NCI-H748 (cell line): ENCODE measurements around the gene DLGAP5.
A peak's percentile ranks its signal among the peaks of the same experiment; 100 is the strongest.

Experiments used
- DNase-seq: peaks from one replicate; lab custom pipeline; 2025; ENCODE audit not compliant: unreplicated experiment; lab: John Stamatoyannopoulos, UW

DLGAP5 gene

DNA sequence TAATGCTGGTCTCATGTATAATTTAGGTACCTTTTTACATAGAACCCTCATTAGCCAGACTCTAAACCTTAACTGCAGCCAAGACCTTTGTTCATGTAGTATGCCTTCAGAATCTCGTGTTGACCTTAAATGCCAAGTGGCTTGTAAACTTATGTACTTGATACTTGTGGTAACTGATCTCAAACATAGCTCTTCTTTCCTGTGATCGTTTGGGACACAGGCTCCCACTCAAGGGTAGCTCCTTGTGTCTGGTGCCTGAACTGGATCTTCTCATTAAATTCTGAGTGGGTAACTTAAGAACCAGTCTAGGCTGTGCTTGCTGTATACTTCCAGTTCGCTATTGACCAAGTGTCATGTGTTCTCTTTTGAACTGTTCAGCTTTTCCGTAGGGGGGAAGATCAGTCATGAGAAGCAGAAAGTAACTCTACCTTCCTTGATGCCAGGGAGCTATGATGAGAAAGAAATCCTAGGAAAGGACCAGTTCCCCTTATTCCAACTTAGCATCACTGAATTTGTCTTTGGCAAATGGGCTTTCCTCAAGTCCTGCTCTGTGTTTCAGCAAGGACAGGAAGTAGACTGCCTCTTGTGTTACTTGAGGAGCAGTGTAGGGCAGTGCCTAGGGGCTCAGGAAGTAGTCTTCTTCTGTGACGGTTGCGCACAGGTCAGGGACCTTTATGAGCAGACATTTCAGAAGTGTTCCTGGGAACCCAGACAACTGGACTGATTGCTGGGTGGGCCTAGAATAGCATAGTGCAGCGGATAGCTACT lies 59.8 kb downstream of the DLGAP5 start:
- DNase-seq: no peak

- peak; percentile 28 for DNase-seq
These were observed 61.2 kb downstream of the DLGAP5 start for GRCh38 chr14:55130196-55130550.

DNA sequence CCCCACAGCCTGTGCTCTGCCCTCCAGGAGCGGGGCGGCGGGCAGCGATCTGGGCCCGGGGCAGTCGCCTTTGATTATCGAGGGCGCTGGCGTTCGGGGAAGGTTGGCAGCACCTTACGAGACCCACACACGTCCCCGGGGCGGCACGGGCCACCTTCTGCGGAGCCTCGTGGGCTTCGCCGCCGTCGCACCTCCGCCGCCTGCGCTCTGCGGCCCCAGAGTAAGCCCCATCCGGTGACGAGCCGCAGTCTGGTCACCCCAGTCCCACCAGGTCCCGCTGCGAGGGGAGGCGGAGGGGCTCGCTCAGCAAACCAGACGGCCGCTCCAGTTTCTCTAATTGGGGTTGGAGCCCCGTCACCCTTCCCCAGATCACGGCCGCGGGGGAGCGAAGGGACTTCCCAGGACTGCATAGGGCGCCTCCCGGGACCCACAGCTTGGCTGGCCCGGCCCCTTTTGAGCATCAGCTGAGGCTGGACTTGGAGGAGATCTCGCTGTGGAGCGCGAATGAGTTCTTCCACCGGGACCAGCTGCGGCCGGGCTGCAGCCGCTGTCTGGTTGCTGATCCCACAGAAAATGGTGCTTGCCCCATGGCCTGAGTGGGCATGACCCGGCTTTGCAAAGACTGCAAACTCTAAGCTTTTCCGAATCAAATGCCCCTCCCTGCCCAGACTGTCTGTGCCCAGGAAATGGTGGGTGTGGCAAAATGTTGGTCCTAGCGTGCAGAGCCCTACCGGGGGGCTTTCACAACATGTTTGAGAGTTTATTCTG lies 61.8 kb downstream of the DLGAP5 start:
- peak; percentile 55 for DNase-seq

- peak; percentile 39 for DNase-seq
These were observed 62.3 kb downstream of the DLGAP5 start, which contains the start of gene LGALS3 for GRCh38 chr14:55129086-55129427. TSS of gene LGALS3 (plus strand) at chr14:55129252. CDS start at chr14:55137374, 8,122 bp downstream.

- DNase-seq: no peak
These were observed 62.8 kb downstream of the DLGAP5 start for GRCh38 chr14:55128386-55129085.

DNA sequence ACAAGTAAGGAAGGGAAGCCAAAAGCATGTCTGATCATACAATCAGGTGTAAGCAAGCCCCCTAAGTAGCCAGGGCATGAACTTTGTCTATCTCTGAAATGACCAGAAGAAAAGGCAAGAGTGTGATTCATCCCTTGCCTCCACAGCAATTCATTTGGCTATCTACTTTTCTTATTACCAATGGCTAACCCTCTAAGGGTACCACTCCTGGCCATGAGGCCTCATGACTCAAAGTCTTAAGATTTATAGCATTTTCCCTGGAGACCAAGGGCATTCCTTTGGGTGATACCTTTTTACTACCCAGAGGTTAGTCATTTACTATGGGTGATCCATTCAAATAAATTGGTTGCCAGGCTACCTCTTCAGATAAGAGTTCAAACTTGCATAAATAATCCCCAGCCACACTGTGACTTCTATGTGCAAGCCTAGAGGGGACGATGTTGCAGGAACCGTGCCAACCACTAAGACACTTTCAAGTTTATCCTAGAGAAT lies 63.9 kb downstream of the DLGAP5 start:
- DNase-seq: no peak

GRCh38 chr14:55126932-55127459 lies 64.4 kb downstream of the DLGAP5 start:
- no peak for DNase-seq

GRCh38 chr14:55126034-55126433 lies 65.4 kb downstream of the DLGAP5 start:
- no peak for DNase-seq

DNA sequence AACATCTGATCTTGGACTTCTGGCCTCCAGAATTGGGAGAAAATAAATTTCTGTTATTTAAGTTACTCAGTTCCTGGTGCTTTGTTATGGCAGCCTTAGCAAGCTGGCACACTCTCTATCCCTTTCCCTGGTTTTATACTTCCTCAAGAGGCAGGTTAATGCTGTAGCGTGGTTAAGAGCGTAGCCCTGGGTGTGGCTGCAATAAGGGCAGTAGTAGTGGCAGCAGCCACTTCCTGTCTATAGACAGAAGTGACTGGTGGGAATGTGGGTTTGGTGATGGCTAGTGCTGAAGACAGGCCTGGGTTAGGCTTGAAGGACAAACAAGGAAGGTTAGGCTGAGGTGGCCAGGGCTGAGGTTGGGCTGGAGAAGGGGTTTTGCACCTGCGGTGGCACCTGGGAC lies 66.0 kb downstream of the DLGAP5 start:
- peak; percentile 21 for DNase-seq

- DNase-seq: no peak
These were observed 66.5 kb downstream of the DLGAP5 start for GRCh38 chr14:55124774-55125386.

GRCh38 chr14:55123852-55124639 lies 67.3 kb downstream of the DLGAP5 start:
- no peak for DNase-seq

DNA sequence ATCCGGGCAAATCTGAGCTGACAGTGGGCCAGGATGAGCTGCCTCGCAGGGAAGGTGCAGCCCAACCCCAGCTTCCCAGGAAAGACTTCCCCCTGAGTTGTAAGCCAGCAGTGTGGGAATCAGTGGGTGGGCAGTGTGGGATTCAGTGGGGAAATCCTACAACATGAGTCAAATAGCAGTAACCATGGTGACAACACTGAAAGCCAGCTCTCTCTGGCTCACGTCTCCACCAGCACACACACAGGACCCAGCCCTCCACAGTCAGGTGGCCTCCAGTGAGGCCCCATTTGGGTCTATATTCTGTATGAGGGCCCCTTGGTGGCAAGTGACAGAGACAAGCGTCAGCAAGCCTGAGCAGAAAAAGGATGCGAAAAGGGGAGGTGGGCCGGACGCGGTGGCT lies 68.3 kb downstream of the DLGAP5 start:
- peak; percentile 23 for DNase-seq

- DNase-seq: peak; percentile 65
These were observed 68.9 kb downstream of the DLGAP5 start for GRCh38 chr14:55122440-55122986.

DNA sequence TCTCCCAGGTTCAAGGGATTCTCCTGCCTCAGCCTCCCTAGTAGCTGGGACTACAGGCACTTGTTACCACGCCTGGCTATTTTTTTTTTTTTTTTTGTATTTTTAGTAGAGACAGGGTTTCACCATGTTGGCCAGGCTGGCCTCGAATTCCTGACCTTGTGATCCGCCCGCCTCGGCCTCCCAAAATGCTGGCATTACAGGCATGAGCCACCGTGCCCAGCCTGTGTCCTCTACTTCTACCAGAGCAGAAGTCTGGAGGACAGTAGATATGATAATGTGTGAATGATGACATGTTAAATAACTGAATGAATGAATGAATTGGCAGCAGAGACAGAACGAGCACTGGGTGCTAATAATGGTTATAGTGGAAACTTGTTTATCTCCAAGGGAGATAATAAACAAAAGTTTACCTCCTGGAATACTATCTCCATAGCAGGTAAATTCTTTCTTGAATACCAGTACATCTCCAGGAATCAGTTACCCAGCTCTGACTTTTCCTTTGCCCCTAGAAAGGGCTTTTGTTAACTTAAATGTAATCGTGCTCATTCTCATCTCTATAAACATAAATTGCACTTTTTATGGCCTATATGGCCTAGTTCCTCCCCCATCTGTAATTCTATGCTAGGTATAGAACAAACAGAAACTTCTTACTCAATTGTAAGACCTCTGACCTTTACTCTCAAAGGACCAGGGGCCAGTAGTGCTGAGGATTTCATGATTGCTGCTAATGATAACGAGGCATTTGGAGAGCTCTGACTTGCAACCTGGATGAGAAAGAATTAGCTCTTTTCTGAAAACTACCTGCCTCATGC lies 69.6 kb downstream of the DLGAP5 start:
- no peak for DNase-seq

DNA sequence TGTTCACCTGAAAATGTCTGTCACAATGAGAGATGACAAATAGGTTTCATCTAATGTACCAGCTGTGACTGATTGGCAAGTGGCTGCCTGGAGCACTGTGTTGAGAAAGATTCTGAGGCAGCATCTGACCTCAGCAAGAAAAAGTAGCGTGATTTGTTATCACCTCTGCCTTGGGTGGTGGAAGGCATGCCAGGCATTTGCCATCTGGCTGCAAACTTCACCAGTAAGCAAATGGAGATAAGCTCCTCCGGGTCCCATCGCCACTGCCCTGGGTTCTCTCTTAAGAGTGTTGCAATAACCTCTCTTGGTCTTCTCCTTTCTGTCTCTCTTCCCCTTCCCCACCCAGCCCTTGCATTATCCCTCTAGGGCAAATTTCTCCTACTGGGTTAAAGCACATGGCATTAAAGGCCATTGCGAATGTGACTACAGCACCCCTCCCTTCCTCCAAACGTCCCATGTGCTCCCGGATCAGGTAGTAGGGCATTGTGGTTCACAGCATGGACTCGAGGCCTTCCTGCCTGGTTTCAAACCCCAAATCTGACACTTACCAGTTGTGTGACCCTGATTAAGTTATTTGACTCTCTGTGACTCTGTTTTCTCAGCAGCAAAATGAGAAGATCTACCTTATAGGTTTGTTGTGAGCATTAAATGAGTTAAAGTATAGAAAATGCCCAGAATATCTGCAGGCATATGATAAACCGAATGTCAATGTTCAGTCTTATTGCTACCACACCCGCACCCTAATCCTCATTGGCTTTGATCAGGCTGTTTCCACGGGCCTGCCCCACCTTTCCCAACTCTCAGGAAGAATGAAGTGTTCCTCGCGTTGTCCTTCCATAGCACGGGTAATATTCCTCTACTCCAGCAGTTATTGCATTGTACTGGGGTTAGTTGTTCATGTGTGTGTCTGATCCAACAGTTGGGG lies 70.6 kb downstream of the DLGAP5 start:
- no peak for DNase-seq

- no peak for DNase-seq
These were observed 72.6 kb downstream of the DLGAP5 start for GRCh38 chr14:55118761-55119160.

GRCh38 chr14:55117803-55118441 lies 73.5 kb downstream of the DLGAP5 start:
- DNase-seq: no peak
